ENCODE results near the gene IL17REL.

Gene IL17REL

GRCh38 chr22:49966774-49967705 lies 45.5 kb downstream of the IL17REL start:
- DNase-seq (ENCODE audit: low spot score) = peak; percentile 9

GRCh38 chr22:49966041-49966773 lies 46.4 kb downstream of the IL17REL start:
- DNase-seq (ENCODE audit: low spot score) = peak; percentile 5

GRCh38 chr22:49965091-49966040 lies 47.2 kb downstream of the IL17REL start:
- peak; percentile 2 for DNase-seq (ENCODE audit: low spot score)

GRCh38 chr22:49964136-49965090 lies 48.2 kb downstream of the IL17REL start:
- DNase-seq (ENCODE audit: low spot score) = no peak

GRCh38 chr22:49963647-49964026 lies 48.9 kb downstream of the IL17REL start:
- DNase-seq (ENCODE audit: low spot score) = no peak

- DNase-seq (ENCODE audit: low spot score) = peak; percentile 2
Observed at GRCh38 chr22:49962751-49963646, 49.6 kb downstream of the IL17REL start.

- DNase-seq (ENCODE audit: low spot score) = peak; percentile 78
Observed at GRCh38 chr22:49962012-49962750, 50.4 kb downstream of the IL17REL start.

GRCh38 chr22:49961601-49962011 lies 51.0 kb downstream of the IL17REL start:
- no peak for DNase-seq (ENCODE audit: low spot score)

- no peak for DNase-seq (ENCODE audit: low spot score)
Observed at GRCh38 chr22:49961005-49961600, 51.5 kb downstream of the IL17REL start.

GRCh38 chr22:49960159-49961004 lies 52.2 kb downstream of the IL17REL start, which contains the start of gene PIM3:
PIM3 (plus strand) TSS chr22:49960772; CDS start chr22:49960948, 176 bp downstream.
- DNase-seq (ENCODE audit: low spot score) = peak; percentile 97

- DNase-seq (ENCODE audit: low spot score) = peak; percentile 73
Observed at GRCh38 chr22:49959782-49960158, 52.8 kb downstream of the IL17REL start.

GRCh38 chr22:49958931-49959781 lies 53.4 kb downstream of the IL17REL start:
- no peak for DNase-seq (ENCODE audit: low spot score)

GRCh38 chr22:49958366-49958921 lies 54.1 kb downstream of the IL17REL start:
- no peak for DNase-seq (ENCODE audit: low spot score)

- DNase-seq (ENCODE audit: low spot score) = no peak
Observed at GRCh38 chr22:49957826-49958365, 54.7 kb downstream of the IL17REL start.

- no peak for DNase-seq (ENCODE audit: low spot score)
Observed at GRCh38 chr22:49956914-49957825, 55.4 kb downstream of the IL17REL start.

All from iPS-NIHi11 (cell line).